PC-9 (cell line): ENCODE data around the gene CBX1. TPM values are rescaled to one million over a fixed set of nuclear protein-coding genes. Genes with fewer than 3 reads are reported as not detected.

Experiments used
- BruUV-seq: library from RNA; stranded (reverse); fragments of 400-500 nt; replicated peaks from 2 replicates; lab custom pipeline; 2021; lab: Mats Ljungman, UMichigan
- CTCF ChIA-PET: fragments of 300-600 bp; sonication (Branson Sonifier 250); formaldehyde crosslinking; loops from one replicate; lab custom pipeline; 2022; ENCODE audit warnings: antibody characterized with exemption; lab: Charles Lee
- POLR2A ChIA-PET: fragments of 300-600 bp; sonication (Branson Sonifier 250); formaldehyde crosslinking; loops from one replicate; lab custom pipeline; 2022; ENCODE audit warnings: antibody characterized with exemption; ENCODE audit not compliant: unreplicated experiment; lab: Charles Lee
- DNase-seq, 2 experiments: peaks; one replicate each; pipeline versions ENCODE4 v3.0.0 to v3.0.0-alpha.2; 2015 to 2022; ENCODE audit warnings: mixed read lengths in 1 of 2
- H2AFZ ChIP-seq: fragments of 200-600 bp; sonication (generic); 2 replicates; pipeline ENCODE4 v1.8.1; 2017; ENCODE audit warnings: antibody characterized with exemption
- H3F3A ChIP-seq: fragments of 200-600 bp; sonication (generic); 2 replicates; pipeline ENCODE4 v1.8.1; 2017; ENCODE audit warnings: antibody characterized with exemption, mild to moderate bottlenecking, low read depth; ENCODE audit not compliant: insufficient read depth
- H3K27ac ChIP-seq: fragments of 200-600 bp; sonication (generic); 2 replicates; pipeline ENCODE4 v1.6.1; 2016; ENCODE audit warnings: mixed run types
- H3K27me3 ChIP-seq: fragments of 200-600 bp; sonication (generic); 2 replicates; pipeline ENCODE4 v1.6.1; 2016; ENCODE audit warnings: low read depth, mixed run types; ENCODE audit not compliant: insufficient read depth
- H3K36me3 ChIP-seq: fragments of 200-600 bp; sonication (generic); 2 replicates; pipeline ENCODE4 v1.6.1; 2016; ENCODE audit warnings: low read depth, mixed run types
- H3K4me1 ChIP-seq: fragments of 200-600 bp; sonication (generic); replicated peaks from 2 replicates; pipeline ENCODE4 v1.6.1; 2016; ENCODE audit warnings: mixed run types; ENCODE audit not compliant: insufficient read depth
- H3K4me2 ChIP-seq: fragments of 200-600 bp; sonication (generic); 2 replicates; pipeline ENCODE4 v1.6.1; 2017; ENCODE audit warnings: mixed run types
- H3K4me3 ChIP-seq: fragments of 200-600 bp; sonication (generic); 2 replicates; pipeline ENCODE4 v1.6.1; 2016; ENCODE audit warnings: mixed run types
- H3K79me2 ChIP-seq: fragments of 200-600 bp; sonication (generic); 2 replicates; pipeline ENCODE4 v1.6.1; 2017; ENCODE audit warnings: low read depth, mixed run types
- H3K9me2 ChIP-seq: fragments of 200-600 bp; sonication (generic); 2 replicates; pipeline ENCODE4 v1.8.1; 2017; ENCODE audit warnings: mild to moderate bottlenecking; ENCODE audit not compliant: insufficient read depth
- H3K9me3 ChIP-seq: fragments of 200-600 bp; sonication (generic); 2 replicates; pipeline ENCODE4 v1.8.1; 2016; ENCODE audit warnings: low read depth; ENCODE audit not compliant: insufficient read depth
- H4K20me1 ChIP-seq: fragments of 200-600 bp; sonication (generic); 2 replicates; pipeline ENCODE4 v1.8.1; 2017; ENCODE audit not compliant: insufficient read depth
- EZH2 ChIP-seq: fragments of 200-600 bp; sonication (generic); IDR thresholded peaks from 2 replicates; pipeline ENCODE4 v1.8.0; 2017; ENCODE audit warnings: antibody characterized with exemption, low read depth
- intact Hi-C: fragments of 100-400 bp; cut with micrococcal nuclease; formaldehyde crosslinking; loops from one replicate; pipeline ENCODE4 v1.10.0; 2022; ENCODE audit not compliant: unreplicated experiment
- total RNA-seq: library from RNA; stranded (reverse); gene quantifications from 2 replicates; pipeline ENCODE4 v1.2.3, GENCODE V29; 2021
- TF ChIP-seq, protein P1 (sequence below): fragments of 200-600 bp; sonication (generic); conservative IDR thresholded peaks from 2 replicates; pipeline ENCODE4 v1.6.1; 2017; ENCODE audit warnings: mixed run types, antibody characterized with exemption, mild to moderate bottlenecking, moderate library complexity

The CBX1 gene
- total RNA-seq, 1 experiment from 2014 or later = 93.9 TPM

DNA sequence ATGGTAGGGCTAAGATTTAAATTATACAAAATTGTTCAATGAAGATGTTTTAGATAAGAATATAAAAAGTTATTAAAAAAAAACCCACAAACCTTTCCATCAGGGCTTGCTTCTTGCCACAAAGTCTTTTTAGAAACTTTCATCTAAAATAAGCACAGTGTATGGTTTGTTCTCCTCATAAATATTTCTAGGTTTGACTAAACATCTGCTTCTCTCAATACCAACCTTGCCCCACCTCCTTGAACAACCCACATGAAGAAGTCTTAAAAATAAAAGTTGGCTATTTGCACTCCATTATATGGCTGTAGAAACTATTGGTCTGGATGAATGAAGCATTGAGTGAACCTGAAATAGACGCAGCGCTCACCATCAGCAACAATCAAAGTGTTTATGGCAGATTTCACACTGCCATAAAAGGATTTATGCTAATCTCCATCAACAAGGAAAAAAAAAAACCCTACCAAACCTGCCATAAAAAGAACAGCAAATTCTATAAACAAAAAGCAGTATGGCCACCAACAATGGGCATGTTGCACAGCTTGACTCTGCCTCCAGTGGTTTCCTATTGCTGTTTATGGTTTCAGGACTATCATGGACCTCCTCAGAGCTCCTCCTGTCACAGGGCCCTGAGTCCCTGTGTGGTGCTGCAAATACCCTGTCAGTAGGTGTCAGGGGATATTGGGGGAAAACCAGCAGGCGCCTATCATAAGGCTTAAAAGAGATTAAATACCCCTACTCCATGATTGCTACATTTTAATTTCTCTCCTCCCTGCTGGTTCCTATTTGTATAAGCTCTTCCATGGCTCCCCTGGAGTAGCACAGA, 43.9 kb upstream of the CBX1 start:
- H3K27me3 ChIP-seq = peaks cover 49% of the 10 kb centered on the region
- POLR2A ChIA-PET = no interaction called here
- no peak for DNase-seq
- no peak overlapping the region for H3K4me3 ChIP-seq
- no peaks in the 10 kb centered on the region for H4K20me1 ChIP-seq
- H3K9me3 ChIP-seq = no peaks in the 10 kb centered on the region
- H3K79me2 ChIP-seq = no peaks in the 10 kb centered on the region
- BruUV-seq = no TSS peak
- intact Hi-C loops = no loop called here
- no peaks in the 10 kb centered on the region for H3F3A ChIP-seq
- H3K9me2 ChIP-seq = no peaks in the 10 kb centered on the region
- no peaks in the 10 kb centered on the region for H3K4me1 ChIP-seq
- CTCF ChIA-PET = interaction anchor here (0.6 kb wide), 1 partner anchor 659 kb away, joined by 4 read pairs; no protein-coding TSS in a partner anchor
- H3K27ac ChIP-seq = no peak overlapping the region
- H3K36me3 ChIP-seq = no peaks in the 10 kb centered on the region
- no peak for TF ChIP-seq EZH2
- TF ChIP-seq, protein P1, sequence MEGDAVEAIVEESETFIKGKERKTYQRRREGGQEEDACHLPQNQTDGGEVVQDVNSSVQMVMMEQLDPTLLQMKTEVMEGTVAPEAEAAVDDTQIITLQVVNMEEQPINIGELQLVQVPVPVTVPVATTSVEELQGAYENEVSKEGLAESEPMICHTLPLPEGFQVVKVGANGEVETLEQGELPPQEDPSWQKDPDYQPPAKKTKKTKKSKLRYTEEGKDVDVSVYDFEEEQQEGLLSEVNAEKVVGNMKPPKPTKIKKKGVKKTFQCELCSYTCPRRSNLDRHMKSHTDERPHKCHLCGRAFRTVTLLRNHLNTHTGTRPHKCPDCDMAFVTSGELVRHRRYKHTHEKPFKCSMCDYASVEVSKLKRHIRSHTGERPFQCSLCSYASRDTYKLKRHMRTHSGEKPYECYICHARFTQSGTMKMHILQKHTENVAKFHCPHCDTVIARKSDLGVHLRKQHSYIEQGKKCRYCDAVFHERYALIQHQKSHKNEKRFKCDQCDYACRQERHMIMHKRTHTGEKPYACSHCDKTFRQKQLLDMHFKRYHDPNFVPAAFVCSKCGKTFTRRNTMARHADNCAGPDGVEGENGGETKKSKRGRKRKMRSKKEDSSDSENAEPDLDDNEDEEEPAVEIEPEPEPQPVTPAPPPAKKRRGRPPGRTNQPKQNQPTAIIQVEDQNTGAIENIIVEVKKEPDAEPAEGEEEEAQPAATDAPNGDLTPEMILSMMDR = no peak
- no peak overlapping the region for H3K4me2 ChIP-seq
- H2AFZ ChIP-seq = no peak overlapping the region

DNA sequence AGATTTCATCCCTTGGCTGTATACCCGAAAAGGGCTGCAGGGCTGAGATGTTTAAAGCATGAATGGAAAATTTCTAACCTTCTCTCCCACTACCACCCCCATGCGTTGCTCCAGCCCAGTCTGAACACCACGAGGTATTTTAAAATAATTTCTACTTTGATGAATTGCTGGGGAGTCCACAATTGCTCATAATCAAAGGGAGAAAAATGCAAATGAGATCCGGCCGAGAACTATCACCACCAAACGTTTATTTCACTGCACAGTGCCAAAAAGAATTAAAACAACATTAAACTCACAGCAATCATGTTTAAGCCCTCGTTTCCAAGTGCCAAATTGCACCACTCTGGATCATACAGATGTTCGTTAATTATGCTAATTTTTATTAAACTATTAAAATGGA, 43.0 kb upstream of the CBX1 start:
- Histone ChIP-seq H3K79me2 (no peaks in the 10 kb centered on the region), H3K36me3 (no peaks in the 10 kb centered on the region), H3K27ac (no peak overlapping the region), H3K4me1 (no peaks in the 10 kb centered on the region), H3K27me3 (peaks cover 39% of the 10 kb centered on the region), H3F3A (no peaks in the 10 kb centered on the region), H2AFZ (no peak overlapping the region), H3K9me2 (no peaks in the 10 kb centered on the region), H3K9me3 (no peaks in the 10 kb centered on the region), H4K20me1 (no peaks in the 10 kb centered on the region), H3K4me2 (no peak overlapping the region), H3K4me3 (no peak overlapping the region)
- DNase-seq = no peak
- TF ChIP-seq, protein P1 = no peak
- no peak for TF ChIP-seq EZH2
- BruUV-seq = no TSS peak
- POLR2A ChIA-PET = no interaction called here
- CTCF ChIA-PET = no interaction called here
- intact Hi-C loops = no loop called here

DNA sequence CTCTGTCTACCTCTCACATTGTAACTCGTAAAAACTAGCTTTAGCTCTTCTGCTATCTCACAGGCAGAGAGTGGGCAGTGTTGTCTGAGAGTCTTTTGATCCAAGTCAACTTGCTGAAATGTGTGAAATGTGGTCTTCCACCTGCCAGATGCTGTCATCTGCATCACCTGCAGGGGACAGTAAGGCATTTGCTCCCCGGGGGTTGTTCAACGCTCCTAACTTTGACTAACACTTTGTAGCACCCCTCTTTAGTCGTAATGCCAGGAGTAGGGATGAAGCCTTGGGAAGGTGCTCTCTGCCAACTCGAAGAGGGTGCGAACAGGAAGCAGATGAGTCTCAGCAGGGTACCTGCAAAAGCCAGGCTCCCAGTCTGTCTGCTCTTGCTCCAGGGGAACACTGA, 42.4 kb upstream of the CBX1 start:
- Histone ChIP-seq H3K9me2 (no peaks in the 10 kb centered on the region), H4K20me1 (no peaks in the 10 kb centered on the region), H3F3A (no peaks in the 10 kb centered on the region), H3K4me1 (no peaks in the 10 kb centered on the region), H3K4me3 (no peak overlapping the region), H2AFZ (no peak overlapping the region), H3K4me2 (no peak overlapping the region), H3K79me2 (no peaks in the 10 kb centered on the region), H3K9me3 (no peaks in the 10 kb centered on the region), H3K27me3 (peaks cover 33% of the 10 kb centered on the region), H3K36me3 (no peaks in the 10 kb centered on the region), H3K27ac (no peak overlapping the region)
- no peak for DNase-seq
- ChIA-PET CTCF (no interaction called here), POLR2A (no interaction called here)
- intact Hi-C loops = no loop called here
- TF ChIP-seq, protein P1 = no peak
- TF ChIP-seq EZH2 = no peak
- no TSS peak for BruUV-seq
